ENCODE data around the gene TECPR2.
"Not testable (repeated sequence)": the region's sequence is repeated elsewhere in the genome, so short reads cannot be mapped to it uniquely, and the experiment has no call there.

The TECPR2 gene

GRCh38 chr14:102362545-102363181 is at the start of gene TECPR2, which contains the start of gene CINP:
TSS of gene TECPR2 (plus strand) at chr14:102362941. CDS start at chr14:102376722, 13,781 bp downstream.
TSS of gene CINP (minus strand) at chr14:102362890. CDS start at chr14:102362851, 39 bp downstream.
- peak; percentile 96 for DNase-seq (ENCODE audit: low read depth)

- peak; percentile 84 for DNase-seq (ENCODE audit: low read depth)
These were observed 48.3 kb upstream of the TECPR2 start for GRCh38 chr14:102314242-102315011.

GRCh38 chr14:102315121-102315520 is 47.6 kb upstream of the TECPR2 start:
- no peak for DNase-seq (ENCODE audit: low read depth)

GRCh38 chr14:102316338-102316742 is 46.4 kb upstream of the TECPR2 start:
- peak; percentile 72 for DNase-seq (ENCODE audit: low read depth)

- peak; percentile 90 for DNase-seq (ENCODE audit: low read depth)
These were observed 45.8 kb upstream of the TECPR2 start for GRCh38 chr14:102316743-102317563.

- DNase-seq (ENCODE audit: low read depth) = no peak
These were observed 45.0 kb upstream of the TECPR2 start for GRCh38 chr14:102317564-102318248.

GRCh38 chr14:102318781-102319276 is 43.9 kb upstream of the TECPR2 start:
- no peak for DNase-seq (ENCODE audit: low read depth)

GRCh38 chr14:102319351-102320032 is 43.2 kb upstream of the TECPR2 start, which contains the start of gene ZNF839:
TSS of gene ZNF839 (plus strand) at chr14:102319746. CDS start at chr14:102319766, 20 bp downstream.
- DNase-seq (ENCODE audit: low read depth) = peak; percentile 85

GRCh38 chr14:102320033-102320660 is 42.6 kb upstream of the TECPR2 start:
- peak; percentile 63 for DNase-seq (ENCODE audit: low read depth)

GRCh38 chr14:102320671-102321455 is 41.9 kb upstream of the TECPR2 start:
- DNase-seq (ENCODE audit: low read depth) = no peak

GRCh38 chr14:102321456-102322422 is 41.0 kb upstream of the TECPR2 start:
- DNase-seq (ENCODE audit: low read depth) = no peak

GRCh38 chr14:102323102-102323501 is 39.6 kb upstream of the TECPR2 start:
- DNase-seq (ENCODE audit: low read depth) = peak; percentile 89

- peak; percentile 30 for DNase-seq (ENCODE audit: low read depth)
These were observed 36.9 kb upstream of the TECPR2 start for GRCh38 chr14:102325791-102326345.

GRCh38 chr14:102326583-102326982 is 36.2 kb upstream of the TECPR2 start:
- DNase-seq (ENCODE audit: low read depth) = no peak

GRCh38 chr14:102329381-102329780 is 33.4 kb upstream of the TECPR2 start:
- not testable (repeated sequence) for DNase-seq (ENCODE audit: low read depth)

GRCh38 chr14:102330806-102331205 is 31.9 kb upstream of the TECPR2 start:
- no peak for DNase-seq (ENCODE audit: low read depth)

- DNase-seq (ENCODE audit: low read depth) = no peak
These were observed 29.4 kb upstream of the TECPR2 start for GRCh38 chr14:102333390-102333789.

Data from iris pigment epithelial cell (primary cell).